ENCODE measurements around the gene USP48.

GRCh38 chr1:21693732-21694131, 89.2 kb downstream of the USP48 start:
- TF ChIP-seq, protein P1, sequence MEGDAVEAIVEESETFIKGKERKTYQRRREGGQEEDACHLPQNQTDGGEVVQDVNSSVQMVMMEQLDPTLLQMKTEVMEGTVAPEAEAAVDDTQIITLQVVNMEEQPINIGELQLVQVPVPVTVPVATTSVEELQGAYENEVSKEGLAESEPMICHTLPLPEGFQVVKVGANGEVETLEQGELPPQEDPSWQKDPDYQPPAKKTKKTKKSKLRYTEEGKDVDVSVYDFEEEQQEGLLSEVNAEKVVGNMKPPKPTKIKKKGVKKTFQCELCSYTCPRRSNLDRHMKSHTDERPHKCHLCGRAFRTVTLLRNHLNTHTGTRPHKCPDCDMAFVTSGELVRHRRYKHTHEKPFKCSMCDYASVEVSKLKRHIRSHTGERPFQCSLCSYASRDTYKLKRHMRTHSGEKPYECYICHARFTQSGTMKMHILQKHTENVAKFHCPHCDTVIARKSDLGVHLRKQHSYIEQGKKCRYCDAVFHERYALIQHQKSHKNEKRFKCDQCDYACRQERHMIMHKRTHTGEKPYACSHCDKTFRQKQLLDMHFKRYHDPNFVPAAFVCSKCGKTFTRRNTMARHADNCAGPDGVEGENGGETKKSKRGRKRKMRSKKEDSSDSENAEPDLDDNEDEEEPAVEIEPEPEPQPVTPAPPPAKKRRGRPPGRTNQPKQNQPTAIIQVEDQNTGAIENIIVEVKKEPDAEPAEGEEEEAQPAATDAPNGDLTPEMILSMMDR (conservative IDR thresholded peaks at IDR 0.05; ENCODE audit: low read length), result no peak
- TF ChIP-seq EZH2phosphoT487 (IDR thresholded peaks at IDR 0.05; ENCODE audit: borderline replicate concordance), result no peak
